Neural cell (in vitro differentiated cells): ENCODE data around the gene SPATA33. TPM values are rescaled to one million over a fixed set of nuclear protein-coding genes. Genes with fewer than 3 reads are reported as not detected.
"Not testable (repeated sequence)": the region's sequence is repeated elsewhere in the genome, so short reads cannot be mapped to it uniquely, and the experiment has no call there.

Experiments used
- H2AFZ ChIP-seq: fragments of 200-600, 300-800 bp; sonication (generic), shearing (Covaris generic); 2 replicates; pipeline ENCODE4 v1.6.0; 2014; ENCODE audit warnings: low read depth, mild to moderate bottlenecking, antibody characterized with exemption, low read length, moderate library complexity
- H3F3A ChIP-seq: fragments of 200-600 bp; shearing (Covaris generic); 2 replicates; pipeline ENCODE4 v1.6.1; 2016; ENCODE audit warnings: mild to moderate bottlenecking, moderate library complexity, mixed read lengths, antibody characterized with exemption, low read length; ENCODE audit not compliant: insufficient read depth, poor library complexity, severe bottlenecking
- H3K27ac ChIP-seq: fragments of 200-600, 300-800 bp; sonication (generic), shearing (Covaris generic); 2 replicates; pipeline ENCODE4 v1.5.1; 2014; ENCODE audit warnings: mild to moderate bottlenecking, low read length, moderate library complexity
- H3K27me3 ChIP-seq: fragments of 300-800, 200-600 bp; sonication (generic), shearing (Covaris generic); 2 replicates; pipeline ENCODE4 v1.6.0; 2014; ENCODE audit warnings: mild to moderate bottlenecking, low read depth, low read length, moderate library complexity; ENCODE audit not compliant: insufficient read depth
- H3K36me3 ChIP-seq: fragments of 300-800, 200-600 bp; sonication (generic), shearing (Covaris generic); 2 replicates; pipeline ENCODE4 v1.5.1; 2014; ENCODE audit warnings: mild to moderate bottlenecking, antibody characterized with exemption, low read length, moderate library complexity; ENCODE audit not compliant: insufficient read depth
- H3K4me2 ChIP-seq: fragments of 300-800, 200-600 bp; sonication (generic), shearing (Covaris generic); 2 replicates; pipeline ENCODE4 v1.6.0; 2014; ENCODE audit warnings: mild to moderate bottlenecking, low read length
- H3K4me3 ChIP-seq: fragments of 300-800, 200-600 bp; sonication (generic), shearing (Covaris generic); 2 replicates; pipeline ENCODE4 v1.5.1; 2014; ENCODE audit warnings: mild to moderate bottlenecking, low read length, moderate library complexity
- H3K79me2 ChIP-seq: fragments of 200-600 bp; shearing (Covaris generic); replicated peaks from 2 replicates; pipeline ENCODE4 v1.6.0; 2014; ENCODE audit warnings: mild to moderate bottlenecking, low read length, moderate library complexity; ENCODE audit not compliant: insufficient read depth
- H3K9ac ChIP-seq: fragments of 300-800, 200-600 bp; sonication (generic), shearing (Covaris generic); 2 replicates; pipeline ENCODE4 v1.6.1; 2016; ENCODE audit warnings: mild to moderate bottlenecking, low read length, mixed read lengths
- H3K9me2 ChIP-seq: fragments of 200-600 bp; shearing (Covaris generic); 2 replicates; pipeline ENCODE4 v1.6.1; 2016; ENCODE audit warnings: mild to moderate bottlenecking, low read length, mixed read lengths; ENCODE audit not compliant: insufficient read depth
- H3K9me3 ChIP-seq: fragments of 200-600, 300-800 bp; sonication (generic), shearing (Covaris generic); 2 replicates; pipeline ENCODE4 v1.6.1; 2016; ENCODE audit warnings: mild to moderate bottlenecking, mixed run types, low read length, moderate library complexity, mixed read lengths
- H4K20me1 ChIP-seq: fragments of 200-600 bp; shearing (Covaris generic); 2 replicates; pipeline ENCODE4 v1.6.1; 2016; ENCODE audit warnings: mild to moderate bottlenecking, mixed run types; ENCODE audit not compliant: insufficient read depth
- CTCF ChIP-seq: fragments of 450-650 bp; IDR thresholded peaks from 2 replicates; pipeline ENCODE4 v1.5.1; 2014; ENCODE audit warnings: antibody characterized with exemption, mild to moderate bottlenecking, moderate library complexity; ENCODE audit not compliant: poor library complexity, severe bottlenecking
- EP300 ChIP-seq: fragments of 450-650 bp; conservative IDR thresholded peaks from 2 replicates; pipeline ENCODE4 v1.6.1; 2014; ENCODE audit warnings: antibody characterized with exemption, mild to moderate bottlenecking, moderate library complexity; ENCODE audit not compliant: poor library complexity, severe bottlenecking
- EZH2 ChIP-seq: fragments of 200-600, 300-800 bp; shearing (Covaris generic), sonication (generic); IDR thresholded peaks from 2 replicates; pipeline ENCODE4 v1.6.1; 2014; ENCODE audit warnings: antibody characterized with exemption, low read length, borderline replicate concordance, mild to moderate bottlenecking; ENCODE audit not compliant: insufficient read depth, poor library complexity, severe bottlenecking
- MXI1 ChIP-seq: fragments of 450-650 bp; conservative IDR thresholded peaks from 2 replicates; pipeline ENCODE4 v1.6.1; 2014; ENCODE audit warnings: antibody characterized with exemption, mild to moderate bottlenecking; ENCODE audit not compliant: poor library complexity, severe bottlenecking
- POLR2AphosphoS5 ChIP-seq: IDR thresholded peaks from 2 replicates; pipeline ENCODE4 v1.6.1; 2012
- RAD21 ChIP-seq: fragments of 450-650 bp; conservative IDR thresholded peaks from 2 replicates; pipeline ENCODE4 v1.6.1; 2014; ENCODE audit warnings: antibody characterized with exemption, mild to moderate bottlenecking, moderate library complexity
- SMC3 ChIP-seq: fragments of 450-650 bp; conservative IDR thresholded peaks from 2 replicates; pipeline ENCODE4 v1.6.1; 2014; ENCODE audit warnings: antibody characterized with exemption, mild to moderate bottlenecking, moderate library complexity; ENCODE audit not compliant: poor library complexity
- TAF1 ChIP-seq: IDR thresholded peaks from 2 replicates; pipeline ENCODE4 v1.6.1; 2012; ENCODE audit warnings: low read depth
- polyA plus RNA-seq: library from polyadenylated mRNA; depleted of rRNA; stranded (reverse); fragments of >200 nt; gene quantifications from 2 replicates; pipeline ENCODE4 v1.2.3, GENCODE V29; 2014
- TF ChIP-seq, protein P1 (sequence below): IDR thresholded peaks from 2 replicates; pipeline ENCODE4 v1.6.1; 2012; ENCODE audit warnings: borderline replicate concordance

The SPATA33 gene
- polyA plus RNA-seq, 1 donor from 2014 or later = 16.0 TPM

GRCh38 chr16:89634463-89635385 is 22.9 kb upstream of the SPATA33 start:
- H3K27me3 ChIP-seq = not testable (repeated sequence)

DNA sequence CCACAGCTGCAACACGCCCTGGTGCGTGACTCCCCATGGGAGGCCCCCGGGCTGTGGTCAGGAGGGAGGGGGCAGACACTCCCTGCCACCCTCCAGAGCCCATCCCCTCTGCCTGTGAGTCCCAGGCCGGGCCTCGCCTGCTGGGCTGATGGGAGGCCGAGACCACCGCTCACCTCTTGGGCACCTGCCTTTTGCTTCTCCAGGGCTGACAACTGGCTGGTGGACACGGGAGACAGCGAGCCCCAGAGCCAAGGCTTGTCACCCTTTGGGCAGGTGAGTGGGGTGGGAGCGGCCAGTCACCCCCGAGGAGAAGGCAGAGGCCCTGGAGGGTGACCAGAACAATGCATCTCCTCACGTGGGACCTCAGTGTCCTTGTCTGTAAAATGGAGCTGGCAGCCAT is 21.0 kb upstream of the SPATA33 start:
- H3K4me3 ChIP-seq = no peak overlapping the region
- H4K20me1 ChIP-seq = no peaks in the 10 kb centered on the region
- no peaks in the 10 kb centered on the region for H3K9me2 ChIP-seq
- no peaks in the 10 kb centered on the region for H3F3A ChIP-seq
- H3K27me3 ChIP-seq = peaks cover 4% of the 10 kb centered on the region
- no peak overlapping the region for H3K9ac ChIP-seq
- no peak overlapping the region for H3K4me2 ChIP-seq
- no peak overlapping the region for H2AFZ ChIP-seq
- TF ChIP-seq POLR2AphosphoS5 (no peak), SMC3 (no peak), EP300 (no peak), RAD21 (no peak), EZH2 (no peak), TAF1 (no peak), MXI1 (no peak), CTCF (no peak)
- TF ChIP-seq, protein P1, sequence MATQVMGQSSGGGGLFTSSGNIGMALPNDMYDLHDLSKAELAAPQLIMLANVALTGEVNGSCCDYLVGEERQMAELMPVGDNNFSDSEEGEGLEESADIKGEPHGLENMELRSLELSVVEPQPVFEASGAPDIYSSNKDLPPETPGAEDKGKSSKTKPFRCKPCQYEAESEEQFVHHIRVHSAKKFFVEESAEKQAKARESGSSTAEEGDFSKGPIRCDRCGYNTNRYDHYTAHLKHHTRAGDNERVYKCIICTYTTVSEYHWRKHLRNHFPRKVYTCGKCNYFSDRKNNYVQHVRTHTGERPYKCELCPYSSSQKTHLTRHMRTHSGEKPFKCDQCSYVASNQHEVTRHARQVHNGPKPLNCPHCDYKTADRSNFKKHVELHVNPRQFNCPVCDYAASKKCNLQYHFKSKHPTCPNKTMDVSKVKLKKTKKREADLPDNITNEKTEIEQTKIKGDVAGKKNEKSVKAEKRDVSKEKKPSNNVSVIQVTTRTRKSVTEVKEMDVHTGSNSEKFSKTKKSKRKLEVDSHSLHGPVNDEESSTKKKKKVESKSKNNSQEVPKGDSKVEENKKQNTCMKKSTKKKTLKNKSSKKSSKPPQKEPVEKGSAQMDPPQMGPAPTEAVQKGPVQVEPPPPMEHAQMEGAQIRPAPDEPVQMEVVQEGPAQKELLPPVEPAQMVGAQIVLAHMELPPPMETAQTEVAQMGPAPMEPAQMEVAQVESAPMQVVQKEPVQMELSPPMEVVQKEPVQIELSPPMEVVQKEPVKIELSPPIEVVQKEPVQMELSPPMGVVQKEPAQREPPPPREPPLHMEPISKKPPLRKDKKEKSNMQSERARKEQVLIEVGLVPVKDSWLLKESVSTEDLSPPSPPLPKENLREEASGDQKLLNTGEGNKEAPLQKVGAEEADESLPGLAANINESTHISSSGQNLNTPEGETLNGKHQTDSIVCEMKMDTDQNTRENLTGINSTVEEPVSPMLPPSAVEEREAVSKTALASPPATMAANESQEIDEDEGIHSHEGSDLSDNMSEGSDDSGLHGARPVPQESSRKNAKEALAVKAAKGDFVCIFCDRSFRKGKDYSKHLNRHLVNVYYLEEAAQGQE = no peak
- no peak overlapping the region for H3K27ac ChIP-seq
- no peaks in the 10 kb centered on the region for H3K79me2 ChIP-seq
- no peaks in the 10 kb centered on the region for H3K9me3 ChIP-seq
- H3K36me3 ChIP-seq = no peaks in the 10 kb centered on the region

More at GRCh38 chr16:89634463-89635385, 22.9 kb upstream of the SPATA33 start:
- not testable (repeated sequence) for H4K20me1 ChIP-seq, H3K79me2 ChIP-seq, H3F3A ChIP-seq, H3K9me3 ChIP-seq, H3K27ac ChIP-seq, H3K9ac ChIP-seq, H3K4me2 ChIP-seq, H3K9me2 ChIP-seq, H3K36me3 ChIP-seq, H2AFZ ChIP-seq, H3K4me3 ChIP-seq
